Heart right ventricle (tissue), 16 donors: ENCODE measurements around the gene SMYD3. TPM values are rescaled to one million over a fixed set of nuclear protein-coding genes. Genes with fewer than 3 reads are reported as not detected.

Experiments used
- ATAC-seq, 8 donors: fragments of 200-7000 bp; cut with Tn5 transposase; one replicate each; pipeline ENCODE4 v1.9.1; 2020; ENCODE audit warnings: mild to moderate bottlenecking in 8 of 8, moderate library complexity in 8 of 8, moderate number of reproducible peaks in 1 of 8
- DNase-seq, 2 donors: peaks; one replicate each; pipeline ENCODE4 v3.0.0-alpha.2; 2020
- H3K27ac ChIP-seq, 10 donors: fragments of 200-600 bp; sonication (generic) in 2 of 10; one replicate each; pipeline versions ENCODE4 v1.5.0 to v1.8.0; 2020 to 2022; ENCODE audit warnings: mild to moderate bottlenecking in 3 of 10
- H3K27me3 ChIP-seq, 7 donors: fragments of 200-600 bp; one replicate each; pipeline ENCODE4 v1.8.0; 2021 to 2022; ENCODE audit warnings: mild to moderate bottlenecking in 2 of 7
- H3K36me3 ChIP-seq, 9 donors: fragments of 200-600 bp; sonication (generic) in 1 of 9; one replicate each; pipeline versions ENCODE4 v1.5.0 to v1.8.0; 2020 to 2022; ENCODE audit warnings: mild to moderate bottlenecking in 2 of 9
- H3K4me1 ChIP-seq, 9 donors: fragments of 200-600 bp; sonication (generic) in 1 of 9; one replicate each; pipeline versions ENCODE4 v1.5.0 to v1.8.0; 2020 to 2022; ENCODE audit warnings: mild to moderate bottlenecking in 4 of 9
- H3K4me3 ChIP-seq, 10 donors: fragments of 200-600 bp; sonication (generic) in 2 of 10; one replicate each; pipeline versions ENCODE4 v1.5.0 to v1.8.0; 2020 to 2022; ENCODE audit warnings: mild to moderate bottlenecking in 7 of 10, moderate library complexity in 2 of 10
- H3K9me3 ChIP-seq, 11 donors: fragments of 200-600 bp in 10 of 11; sonication (generic) in 2 of 11; one replicate each; pipeline versions ENCODE4 v1.5.0 to v1.8.0; 2013 to 2022; ENCODE audit warnings: mild to moderate bottlenecking in 2 of 11, control low read depth in 1 of 11, moderate library complexity in 1 of 11
- CTCF ChIP-seq, 9 donors: fragments of 200-600 bp; sonication (generic) in 2 of 9; IDR thresholded peaks; one replicate each; pipeline versions ENCODE4 v1.5.0 to v1.8.0; 2021 to 2022; ENCODE audit warnings: antibody characterized with exemption in 9 of 9, mild to moderate bottlenecking in 5 of 9, moderate library complexity in 1 of 9
- WGBS, 2 donors: extraction: QIAGEN DNeasy Blood & Tissue Kit; methylation state at CpG; one replicate each; pipeline ENCODE4 v1.1.7; 2013; ENCODE audit warnings: inconsistent platforms in 1 of 2; 5-methylcytosine and 5-hydroxymethylcytosine counted together
- intact Hi-C, 10 donors: fragments of 100-400 bp; cut with DNase I; formaldehyde crosslinking; loops; one replicate each; pipeline versions ENCODE4 v1.11.1 to v1.14.2; 2022
- polyA plus RNA-seq, 2 donors: library from polyadenylated mRNA; stranded (reverse); fragments of 200-250 nt; gene quantifications; one replicate each; pipeline ENCODE4 v1.2.3, GENCODE V29; 2013
- total RNA-seq, 10 donors: library from RNA; stranded (reverse); fragmentation: NEBNext Ultra II Directional in 3 of 10; extraction: Animal tissue kit (Norgen Biotek cat#: 25700) in 3 of 10; gene quantifications; one replicate each; pipeline versions ENCODE4 v1.2.1 to v1.2.4, GENCODE V29; 2021 to 2023
- donor health status: Arrhythmogenic right ventricular cardiomyopathy.
- donor health status: ischemic (EF 13 %, LVEDD 7.1; RV severe dilation, severe dysfunction).
- donor health status: healthy with polysubstance abuse.
- donor health status: DM: no; HTN: yes; CAD: no.
- donor health status: DM: no; HTN: no; CAD: no.
- donor health status: ischemic (EF 25% LVEDD 6.9; RV normal size, moderate dysfunction).
- donor health status: ischemic (EF 25% LVEDD 5.7; RV mildly dilated, moderate dysfunction).
- donor health status: healthy.
- donor health status: DM: yes; HTN: yes; CAD: no.
- donor health status: Ischemic cardiomyopathy.
- donor health status: ischemic (EF 35%, LVEDD 5.7; RV mildly dilated, moderate dysfunction).
- donor health status: nonischemic (EF 11% LVEDD 7.7; RV severe dilation, severe dysfunction).
- donor health status: DM: yes; HTN: yes; CAD: no.
- donor health status: PGD.
- donor health status: ischemic (EF 29% LVEDD 5.4; RV normal size, mild dysfunction).
- donor health status: nonischemic (EF 23%, LVEDD 6.1; RV moderate dilation, normal function).

Gene SMYD3
- total and polyA plus RNA-seq, 12 donors = 5.9 to 13.9 (median 8.1) TPM

- H3K4me1 ChIP-seq = no peaks in the 10 kb centered on the region
- ATAC-seq (no peak), DNase-seq (no peak)
- no peaks in the 10 kb centered on the region for H3K9me3 ChIP-seq
- H3K27ac ChIP-seq = no peak overlapping the region
- H3K4me3 ChIP-seq = no peak overlapping the region
- intact Hi-C loops = no loop called here
- no peak for TF ChIP-seq CTCF (IDR thresholded peaks at IDR 0.05)
- H3K27me3 ChIP-seq = no peaks in the 10 kb centered on the region
- 81 to 82% methylated on average over 7 of the region's 7 CpGs for WGBS, 2 donors
- peaks cover 0 to 38% (median 21%) of the 10 kb centered on the region in 9 donors for H3K36me3 ChIP-seq
Observed at GRCh38 chr1:246537441-246537840, 30.4 kb upstream of the SMYD3 start.

GRCh38 chr1:246534114-246534513 is 27.0 kb upstream of the SMYD3 start:
- Histone ChIP-seq H3K4me1 (no peaks in the 10 kb centered on the region), H3K27ac (no peak overlapping the region), H3K4me3 (no peak overlapping the region), H3K27me3 (no peaks in the 10 kb centered on the region), H3K36me3 (peaks cover 0 to 6% (median 0%) of the 10 kb centered on the region in 9 donors), H3K9me3 (peaks cover 0 to 20% (median 0%) of the 10 kb centered on the region in 11 donors)
- WGBS, 2 donors = 82 to 91% methylated on average over 1 of the region's 1 CpG
- no peak for DNase-seq
- no peak for ATAC-seq
- intact Hi-C loops = no loop called here
- TF ChIP-seq CTCF (IDR thresholded peaks at IDR 0.05) = no peak

DNA sequence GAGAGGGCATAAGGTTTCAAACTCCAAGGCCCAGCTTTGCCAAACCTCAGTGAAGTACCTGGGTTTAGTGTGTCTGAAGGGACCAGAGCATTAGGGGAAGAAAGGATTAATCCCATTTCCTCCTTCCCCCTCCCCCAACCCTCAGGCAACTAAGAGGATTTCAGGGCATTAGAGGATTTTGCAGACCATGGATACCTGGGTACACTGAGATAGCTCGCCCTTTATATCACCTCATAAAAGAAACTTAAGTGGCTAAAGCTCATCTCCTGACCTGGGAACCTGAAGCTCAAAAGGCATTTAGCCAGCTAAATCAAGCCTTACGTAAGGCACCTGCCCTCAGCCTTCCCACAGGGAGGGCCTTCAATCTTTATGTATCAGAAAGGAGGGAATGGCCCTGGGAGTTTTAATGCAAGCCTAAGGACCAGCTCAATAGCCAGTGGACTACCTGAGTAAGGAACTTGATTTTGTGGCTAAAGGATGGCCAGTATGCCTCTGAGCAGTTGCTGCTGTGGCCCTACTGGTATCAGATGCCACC is 26.4 kb upstream of the SMYD3 start:
- Histone ChIP-seq H3K27me3 (no peaks in the 10 kb centered on the region), H3K36me3 (no peaks in the 10 kb centered on the region), H3K9me3 (peaks cover 0 to 20% (median 0%) of the 10 kb centered on the region in 11 donors), H3K4me1 (peaks cover 0 to 3% (median 0%) of the 10 kb centered on the region in 9 donors), H3K27ac (no peak overlapping the region), H3K4me3 (no peak overlapping the region)
- intact Hi-C loops = no loop called here
- DNase-seq (no peak), ATAC-seq (no peak)
- 88 to 93% methylated on average over 2 of the region's 2 CpGs for WGBS, 2 donors
- no peak for TF ChIP-seq CTCF (IDR thresholded peaks at IDR 0.05)

DNA sequence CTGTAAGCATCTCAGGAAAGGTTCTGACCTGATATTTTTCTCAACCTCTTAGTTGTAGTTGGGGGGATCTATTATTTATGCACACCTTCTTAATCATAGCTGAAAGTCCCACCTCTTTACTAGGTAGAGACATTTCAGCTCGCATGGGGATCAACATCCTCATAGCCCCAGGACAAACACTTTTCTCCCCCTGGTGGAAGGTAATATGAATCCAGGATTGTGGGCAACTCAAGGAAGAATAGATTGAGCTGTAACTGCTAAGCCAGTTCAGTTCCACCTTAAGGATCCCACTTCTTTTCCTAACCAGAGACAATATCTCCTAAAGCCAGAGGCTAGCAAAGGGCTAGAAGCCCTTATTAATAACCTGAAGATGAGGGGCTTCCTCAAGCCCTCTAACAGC is 25.4 kb upstream of the SMYD3 start:
- H3K9me3 ChIP-seq = peaks cover 0 to 20% (median 0%) of the 10 kb centered on the region in 11 donors
- no peak overlapping the region for H3K4me3 ChIP-seq
- ATAC-seq (no peak), DNase-seq (no peak)
- H3K27ac ChIP-seq = no peak overlapping the region
- intact Hi-C loops = no loop called here
- peaks cover 0 to 3% (median 0%) of the 10 kb centered on the region in 9 donors for H3K4me1 ChIP-seq
- no peak for TF ChIP-seq CTCF (IDR thresholded peaks at IDR 0.05)
- no peaks in the 10 kb centered on the region for H3K27me3 ChIP-seq
- no peaks in the 10 kb centered on the region for H3K36me3 ChIP-seq
- 60 to 63% methylated on average over 1 of the region's 1 CpG for WGBS, 2 donors
